ENCODE measurements around the gene ATF4. TPM values are rescaled to one million over a fixed set of nuclear protein-coding genes. Genes with fewer than 3 reads are reported as not detected.
A peak's percentile ranks its signal among the peaks of the same experiment; 100 is the strongest.
"Not testable (repeated sequence)": the region's sequence is repeated elsewhere in the genome, so short reads cannot be mapped to it uniquely, and the experiment has no call there.

The ATF4 gene
- total RNA-seq, 4 donors from 2014 or later = 222 to 550 (median 280) TPM

DNA sequence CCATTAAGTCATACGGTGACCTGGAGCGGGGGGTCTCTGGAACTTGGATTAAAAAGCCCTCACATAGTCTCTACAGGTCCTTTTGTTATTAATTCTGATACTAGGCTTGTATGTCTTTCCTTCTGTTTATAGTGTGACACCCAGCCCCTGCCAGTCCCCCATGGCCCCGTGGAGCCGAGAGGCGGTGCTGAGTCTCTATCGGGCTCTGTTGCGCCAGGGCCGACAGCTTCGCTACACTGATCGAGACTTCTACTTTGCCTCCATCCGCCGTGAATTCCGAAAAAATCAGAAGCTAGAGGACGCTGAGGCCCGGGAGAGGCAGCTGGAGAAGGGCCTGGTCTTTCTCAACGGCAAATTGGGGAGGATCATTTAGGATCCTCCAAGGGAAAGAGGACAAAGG, 16.3 kb upstream of the ATF4 start:
- H3K4me3 ChIP-seq = peak overlapping the region in 1 of 4 donors; percentile 86

DNA sequence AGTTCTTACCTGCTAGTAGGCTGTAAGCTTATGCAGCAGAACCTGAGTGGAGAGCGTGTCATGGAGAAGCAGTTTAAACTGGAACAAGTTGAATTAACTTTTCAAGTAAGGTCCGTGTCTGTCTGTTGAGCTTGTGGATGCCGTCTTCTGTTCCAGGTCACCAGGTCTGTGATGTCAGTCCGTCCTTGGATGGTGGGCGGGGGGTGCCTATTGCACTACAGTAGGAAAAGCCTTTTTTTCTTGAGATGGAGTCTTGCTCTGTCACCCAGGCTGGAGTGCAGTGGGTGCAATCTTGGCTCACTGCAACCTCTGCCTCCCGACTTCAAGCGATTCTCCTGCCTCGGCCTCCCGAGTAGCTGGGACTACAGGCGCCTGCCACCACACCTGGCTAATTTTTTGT, 13.3 kb upstream of the ATF4 start:
- Histone ChIP-seq H3K36me3 (peaks cover 0 to 81% (median 0%) of the 10 kb centered on the region in 3 donors), H3K4me1 (peaks cover 5 to 17% (median 9%) of the 10 kb centered on the region in 4 donors)
- H3K27me3 ChIP-seq, H3K27ac ChIP-seq, H3K4me3 ChIP-seq, DNase-seq, H3K9me3 ChIP-seq: not testable (repeated sequence)

More for the DNA sequence above, 16.3 kb upstream of the ATF4 start:
- H3K27me3 ChIP-seq = no peaks in the 10 kb centered on the region
- peaks cover 5 to 25% (median 7%) of the 10 kb centered on the region in 4 donors for H3K4me1 ChIP-seq
- no peak overlapping the region for H3K27ac ChIP-seq
- no peaks in the 10 kb centered on the region for H3K9me3 ChIP-seq
- TF ChIP-seq, protein P1, sequence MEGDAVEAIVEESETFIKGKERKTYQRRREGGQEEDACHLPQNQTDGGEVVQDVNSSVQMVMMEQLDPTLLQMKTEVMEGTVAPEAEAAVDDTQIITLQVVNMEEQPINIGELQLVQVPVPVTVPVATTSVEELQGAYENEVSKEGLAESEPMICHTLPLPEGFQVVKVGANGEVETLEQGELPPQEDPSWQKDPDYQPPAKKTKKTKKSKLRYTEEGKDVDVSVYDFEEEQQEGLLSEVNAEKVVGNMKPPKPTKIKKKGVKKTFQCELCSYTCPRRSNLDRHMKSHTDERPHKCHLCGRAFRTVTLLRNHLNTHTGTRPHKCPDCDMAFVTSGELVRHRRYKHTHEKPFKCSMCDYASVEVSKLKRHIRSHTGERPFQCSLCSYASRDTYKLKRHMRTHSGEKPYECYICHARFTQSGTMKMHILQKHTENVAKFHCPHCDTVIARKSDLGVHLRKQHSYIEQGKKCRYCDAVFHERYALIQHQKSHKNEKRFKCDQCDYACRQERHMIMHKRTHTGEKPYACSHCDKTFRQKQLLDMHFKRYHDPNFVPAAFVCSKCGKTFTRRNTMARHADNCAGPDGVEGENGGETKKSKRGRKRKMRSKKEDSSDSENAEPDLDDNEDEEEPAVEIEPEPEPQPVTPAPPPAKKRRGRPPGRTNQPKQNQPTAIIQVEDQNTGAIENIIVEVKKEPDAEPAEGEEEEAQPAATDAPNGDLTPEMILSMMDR (IDR thresholded peaks at IDR 0.05) = no peak
- TF ChIP-seq POLR2A (IDR thresholded peaks at IDR 0.05) = no peak
- peaks cover 0 to 53% (median 0%) of the 10 kb centered on the region in 3 donors for H3K36me3 ChIP-seq
- DNase-seq = no peak

DNA sequence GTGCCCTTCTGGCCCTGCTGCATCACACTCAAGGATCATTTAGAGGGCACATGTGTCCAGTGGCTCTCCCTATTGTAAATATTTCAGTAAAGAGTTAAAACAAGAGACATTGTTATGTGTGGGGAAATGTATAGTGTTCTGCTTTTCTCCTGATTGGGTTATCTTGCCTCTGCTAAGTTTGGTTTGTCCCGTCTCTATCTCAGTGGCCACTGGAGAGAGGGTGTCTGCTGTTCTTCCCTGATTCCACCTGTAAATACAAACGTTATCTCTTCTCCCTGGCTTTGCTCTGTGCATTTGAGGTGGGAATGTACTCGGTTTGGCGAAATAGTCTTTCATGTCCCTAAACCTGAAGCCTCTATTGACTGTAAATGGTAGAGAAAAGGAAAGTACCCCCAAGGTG, 12.0 kb upstream of the ATF4 start:
- Histone ChIP-seq H3K36me3 (peaks cover 0 to 95% (median 0%) of the 10 kb centered on the region in 3 donors), H3K4me3 (no peak overlapping the region), H3K27ac (no peak overlapping the region), H3K9me3 (no peaks in the 10 kb centered on the region), H3K27me3 (no peaks in the 10 kb centered on the region), H3K4me1 (peaks cover 4 to 12% (median 5%) of the 10 kb centered on the region in 4 donors)
- DNase-seq = no peak
- no peak for TF ChIP-seq POLR2A (IDR thresholded peaks at IDR 0.05)
- TF ChIP-seq, protein P1 (IDR thresholded peaks at IDR 0.05) = no peak

DNA sequence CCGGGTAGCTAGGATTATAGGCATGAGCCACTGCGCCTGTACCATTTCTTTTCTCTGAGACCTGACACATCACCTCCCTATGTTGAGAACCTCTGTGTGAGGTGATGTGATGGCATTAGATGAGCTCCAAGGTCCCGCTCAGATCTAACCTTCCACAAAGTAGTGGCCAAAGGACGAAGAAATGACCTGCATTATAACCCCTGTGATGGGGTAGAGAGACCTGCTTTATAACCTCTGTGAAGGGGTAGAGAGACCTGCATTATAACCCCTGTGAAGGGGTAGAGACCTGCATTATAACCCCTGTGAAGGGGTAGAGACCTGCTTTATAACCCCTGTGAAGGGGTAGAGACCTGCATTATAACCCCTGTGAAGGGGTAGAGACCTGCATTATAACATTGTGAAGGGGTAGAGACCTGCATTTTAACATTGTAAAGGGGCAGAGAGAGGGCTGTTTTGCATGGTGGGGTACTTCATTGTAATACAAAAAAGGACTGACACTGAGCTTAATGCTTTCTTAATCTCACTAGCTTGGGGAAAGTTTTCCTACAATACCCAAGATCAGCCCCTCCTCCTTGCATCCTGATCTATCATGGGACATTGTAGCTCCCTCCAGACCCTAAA, 9.7 kb upstream of the ATF4 start:
- Histone ChIP-seq H3K36me3 (peaks cover 0 to 99% (median 0%) of the 10 kb centered on the region in 3 donors), H3K27ac (peak overlapping the region in 1 of 4 donors; percentile 65), H3K9me3 (no peaks in the 10 kb centered on the region), H3K27me3 (no peaks in the 10 kb centered on the region), H3K4me3 (no peak overlapping the region), H3K4me1 (peaks cover 0 to 4% (median 0%) of the 10 kb centered on the region in 4 donors)
- TF ChIP-seq POLR2A (IDR thresholded peaks at IDR 0.05) = no peak
- TF ChIP-seq, protein P1 (IDR thresholded peaks at IDR 0.05) = no peak
- no peak for DNase-seq

DNA sequence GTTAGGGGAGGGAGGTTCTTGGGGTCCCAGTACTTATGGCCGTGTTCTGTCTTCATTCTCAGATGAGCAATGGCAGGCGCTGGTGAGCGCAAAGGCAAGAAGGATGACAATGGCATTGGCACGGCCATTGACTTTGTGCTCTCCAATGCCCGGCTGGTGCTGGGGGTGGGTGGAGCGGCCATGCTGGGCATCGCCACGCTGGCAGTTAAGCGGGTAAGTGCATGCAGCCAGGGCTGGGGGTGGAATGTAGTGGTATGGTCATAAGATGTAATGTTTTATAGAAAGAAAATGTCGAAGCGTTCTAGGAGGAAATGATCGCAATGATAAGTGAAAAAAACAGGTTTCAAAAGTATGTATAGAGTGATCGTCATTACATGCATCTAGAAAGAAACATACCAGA, 9.1 kb upstream of the ATF4 start:
- no peaks in the 10 kb centered on the region for H3K27me3 ChIP-seq
- no peak for DNase-seq
- TF ChIP-seq, protein P1 (IDR thresholded peaks at IDR 0.05) = no peak
- no peak for TF ChIP-seq POLR2A (IDR thresholded peaks at IDR 0.05)
- H3K27ac ChIP-seq = no peak overlapping the region
- H3K9me3 ChIP-seq = no peaks in the 10 kb centered on the region
- H3K4me3 ChIP-seq = no peak overlapping the region
- peaks cover 0 to 99% (median 0%) of the 10 kb centered on the region in 3 donors for H3K36me3 ChIP-seq
- peaks cover 0 to 4% (median 0%) of the 10 kb centered on the region in 4 donors for H3K4me1 ChIP-seq

DNA sequence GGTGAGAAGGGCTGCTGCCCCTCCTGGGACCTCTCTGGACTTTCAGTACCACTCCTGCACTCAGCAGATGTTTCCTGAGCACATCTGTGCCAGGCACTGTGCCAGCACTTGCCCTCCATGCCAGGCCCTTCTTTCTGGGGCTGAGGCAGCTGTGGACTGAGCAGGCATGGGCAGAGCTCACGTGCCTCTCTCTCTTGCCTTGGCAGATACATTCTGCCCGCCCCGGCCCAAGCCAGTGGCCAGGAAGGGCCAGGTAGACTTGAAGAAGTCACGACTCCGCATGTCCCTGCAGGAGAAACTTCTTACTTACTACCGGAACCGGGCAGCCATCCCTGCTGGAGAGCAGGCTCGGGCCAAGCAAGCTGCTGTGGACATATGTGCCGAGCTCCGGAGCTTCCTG, 8.3 kb upstream of the ATF4 start:
- H3K27ac ChIP-seq = no peak overlapping the region
- peaks cover 0 to 97% (median 0%) of the 10 kb centered on the region in 3 donors for H3K36me3 ChIP-seq
- H3K9me3 ChIP-seq = no peaks in the 10 kb centered on the region
- H3K4me3 ChIP-seq = no peak overlapping the region
- peaks cover 0 to 4% (median 0%) of the 10 kb centered on the region in 4 donors for H3K4me1 ChIP-seq
- TF ChIP-seq, protein P1 (IDR thresholded peaks at IDR 0.05) = no peak
- TF ChIP-seq POLR2A (IDR thresholded peaks at IDR 0.05) = no peak
- no peaks in the 10 kb centered on the region for H3K27me3 ChIP-seq
- DNase-seq = no peak
